GM19239 (cell line): Measurements from ENCODE around the gene ZNF366.

Experiments
- DNase-seq: peaks from one replicate; pipeline ENCODE4 v3.0.0; 2011; ENCODE audit warnings: low spot score; ENCODE audit not compliant: insufficient read length
- FAIRE-seq: peaks from 2 replicates; lab custom pipeline; 2011; peaks lifted over from hg19 to GRCh38; lab: Jason Lieb, UNC

Gene ZNF366

GRCh38 chr5:72498284-72498683 lies 8.9 kb downstream of the ZNF366 start:
- DNase-seq (no peak), FAIRE-seq (no peak)

DNA sequence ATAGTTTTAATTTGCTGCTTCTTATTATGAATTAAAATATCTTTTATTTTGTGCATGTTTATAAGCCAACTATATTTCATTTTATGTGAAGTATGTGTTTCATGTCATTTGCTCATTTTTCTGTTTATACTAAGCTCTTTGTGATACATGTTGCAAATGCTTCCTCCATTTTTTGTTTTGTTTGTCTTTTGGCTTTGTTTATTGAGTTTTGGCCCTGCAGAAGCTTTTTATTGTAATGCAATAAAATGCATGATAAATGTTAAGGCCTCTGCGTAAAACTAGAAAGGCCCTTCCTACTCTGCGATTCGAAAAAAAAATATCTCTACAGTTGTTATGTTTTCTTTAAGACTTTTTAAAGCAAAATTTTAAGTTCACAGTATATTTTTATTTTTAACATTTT lies 9.4 kb downstream of the ZNF366 start:
- DNase-seq (no peak), FAIRE-seq (no peak)

- DNase-seq (no peak), FAIRE-seq (no peak)
Measured at GRCh38 chr5:72495410-72495809, 11.8 kb downstream of the ZNF366 start.

DNA sequence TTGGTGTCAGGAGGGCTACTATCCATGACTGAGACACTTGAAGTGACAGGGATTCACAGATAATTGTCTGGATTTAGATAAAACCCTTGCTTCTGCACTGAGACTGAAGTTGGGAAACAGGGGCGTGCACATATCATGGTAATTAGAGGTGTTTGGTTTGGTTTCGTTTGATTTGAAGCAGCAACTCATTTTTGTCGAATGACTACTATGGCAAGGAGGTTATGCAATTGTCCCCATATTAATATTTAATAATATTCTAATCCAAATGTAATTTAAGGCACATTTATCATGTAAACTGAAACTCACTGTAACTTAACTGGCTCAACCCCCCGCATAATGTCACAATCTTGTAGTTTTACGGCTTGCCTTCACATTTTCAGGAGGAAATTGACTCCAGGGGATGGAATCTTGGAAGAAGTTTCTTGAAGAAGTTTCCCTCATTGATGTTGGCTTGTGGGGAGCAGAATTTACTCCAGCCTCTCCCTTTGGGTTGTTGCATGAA lies 12.5 kb downstream of the ZNF366 start:
- no peak for FAIRE-seq
- no peak for DNase-seq

- DNase-seq, result no peak
- FAIRE-seq, result no peak
Measured at GRCh38 chr5:72489536-72489935, 17.7 kb downstream of the ZNF366 start.

GRCh38 chr5:72488756-72489155 lies 18.5 kb downstream of the ZNF366 start:
- no peak for FAIRE-seq
- DNase-seq, result no peak

DNA sequence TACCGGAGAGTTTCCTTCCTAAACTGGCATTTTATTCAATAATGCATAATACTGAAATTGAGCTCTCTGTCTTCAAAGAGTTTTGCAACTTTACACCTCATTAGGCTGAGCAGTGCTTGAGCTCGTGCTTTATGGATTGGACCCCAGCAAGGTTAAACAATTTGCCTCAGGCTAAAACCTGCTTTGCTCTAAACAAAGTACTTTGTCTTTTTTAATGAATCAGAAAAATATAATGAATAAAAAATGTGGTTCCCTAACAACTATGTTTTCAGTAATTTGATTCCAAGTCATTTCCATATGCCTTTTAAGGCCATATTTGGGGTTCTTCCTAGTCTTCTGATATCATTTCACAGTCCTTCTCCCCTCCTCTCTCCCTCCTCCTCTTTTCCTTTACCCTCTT lies 20.0 kb downstream of the ZNF366 start:
- DNase-seq (no peak), FAIRE-seq (no peak)

- no peak for FAIRE-seq
- DNase-seq, result no peak
Measured at GRCh38 chr5:72486371-72486770, 20.8 kb downstream of the ZNF366 start.

DNA sequence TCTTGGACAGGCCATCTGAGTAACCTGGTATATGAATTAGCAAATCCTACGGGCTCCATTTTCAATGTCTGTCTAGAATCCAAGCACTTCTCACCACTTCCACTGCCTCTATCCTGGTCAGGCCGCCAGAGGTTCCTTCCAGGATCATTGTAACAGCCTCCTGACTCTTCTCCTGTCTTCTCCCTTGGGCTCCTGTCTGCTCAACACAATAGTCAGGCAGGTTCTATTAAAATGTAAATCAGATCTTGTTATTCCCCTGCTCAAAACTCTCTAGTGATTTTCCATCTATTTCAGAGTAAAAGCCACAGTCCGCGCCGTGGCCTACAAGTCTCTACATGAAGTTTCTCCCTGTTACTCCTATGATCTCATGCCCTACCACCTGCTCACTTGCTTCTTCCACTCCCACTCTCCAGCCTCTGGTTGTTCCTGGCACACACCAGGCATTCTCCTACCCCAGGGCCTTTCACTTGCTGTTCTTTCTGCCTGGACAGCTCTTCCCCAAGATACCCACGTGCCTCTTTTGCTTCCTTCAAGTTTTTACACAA lies 21.7 kb downstream of the ZNF366 start:
- DNase-seq (no peak), FAIRE-seq (no peak)

GRCh38 chr5:72482046-72482445 lies 25.2 kb downstream of the ZNF366 start:
- FAIRE-seq, result no peak
- no peak for DNase-seq

- DNase-seq (no peak), FAIRE-seq (no peak)
Measured at GRCh38 chr5:72480841-72481240, 26.4 kb downstream of the ZNF366 start.

DNA sequence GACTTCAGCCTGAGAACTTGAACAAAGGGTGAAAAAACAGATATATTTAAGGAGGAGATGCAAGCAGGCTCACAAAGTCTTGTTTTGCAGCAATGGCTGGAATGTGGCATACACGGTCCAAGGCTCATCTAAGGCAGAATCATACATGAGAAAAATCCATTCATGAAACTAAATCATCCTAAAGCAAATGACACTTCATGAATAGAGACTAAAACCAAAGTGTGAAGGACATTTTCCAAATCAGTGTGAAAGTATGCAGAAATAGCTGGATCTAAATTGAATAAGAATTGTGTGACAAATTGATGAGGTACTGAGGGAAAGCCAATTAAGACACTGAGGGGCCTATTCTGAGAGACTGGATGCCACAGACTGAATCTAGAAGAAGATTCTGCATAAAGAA lies 27.3 kb downstream of the ZNF366 start:
- DNase-seq (no peak), FAIRE-seq (no peak)

GRCh38 chr5:72478684-72479083 lies 28.5 kb downstream of the ZNF366 start:
- FAIRE-seq, result no peak
- DNase-seq, result no peak

DNA sequence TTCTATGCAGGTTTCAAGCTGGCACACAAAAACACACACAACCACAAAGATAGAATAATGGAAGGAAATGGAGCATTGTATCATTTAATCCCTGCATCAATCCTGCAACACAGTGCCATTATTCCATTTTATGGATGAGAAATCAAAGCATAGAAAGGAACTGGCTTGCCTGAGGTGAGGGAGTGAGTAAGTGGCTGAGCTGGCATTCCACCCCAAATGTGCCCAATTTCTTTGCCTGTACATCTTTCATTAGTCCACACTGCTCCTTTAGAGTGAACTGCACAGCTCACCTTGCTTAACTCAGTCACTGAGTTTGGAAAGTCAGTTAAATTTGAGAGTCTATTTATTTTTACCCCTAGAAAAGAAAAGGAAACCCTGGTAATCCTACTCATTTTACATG lies 28.9 kb downstream of the ZNF366 start:
- FAIRE-seq, result peak; percentile 21

DNA sequence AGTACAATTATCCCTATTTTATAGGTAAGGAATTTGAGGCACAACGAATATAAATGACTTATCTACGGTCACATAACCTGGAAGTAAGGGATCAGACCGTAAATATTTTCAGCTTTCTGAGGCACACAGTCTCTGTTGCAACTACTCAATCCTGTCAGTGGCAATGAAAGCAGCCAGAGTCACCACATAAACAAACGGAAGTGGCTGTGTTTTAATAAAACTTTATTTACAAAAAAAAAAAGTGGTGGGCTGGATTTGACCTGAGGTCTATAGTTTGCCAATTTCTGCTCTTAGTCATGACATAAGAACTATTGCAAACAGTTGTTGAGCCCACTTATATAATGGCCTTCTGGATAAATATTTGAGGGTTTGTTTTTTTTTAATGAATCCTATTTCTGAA lies 29.6 kb downstream of the ZNF366 start:
- no peak for FAIRE-seq
- DNase-seq, result no peak

More for the DNA sequence above, 28.9 kb downstream of the ZNF366 start:
- no peak for DNase-seq

GRCh38 chr5:72477176-72477575 lies 30.0 kb downstream of the ZNF366 start:
- no peak for DNase-seq
- FAIRE-seq, result peak; percentile 11

- FAIRE-seq (no peak), DNase-seq (no peak)
Measured at GRCh38 chr5:72476721-72477120, 30.5 kb downstream of the ZNF366 start.

DNA sequence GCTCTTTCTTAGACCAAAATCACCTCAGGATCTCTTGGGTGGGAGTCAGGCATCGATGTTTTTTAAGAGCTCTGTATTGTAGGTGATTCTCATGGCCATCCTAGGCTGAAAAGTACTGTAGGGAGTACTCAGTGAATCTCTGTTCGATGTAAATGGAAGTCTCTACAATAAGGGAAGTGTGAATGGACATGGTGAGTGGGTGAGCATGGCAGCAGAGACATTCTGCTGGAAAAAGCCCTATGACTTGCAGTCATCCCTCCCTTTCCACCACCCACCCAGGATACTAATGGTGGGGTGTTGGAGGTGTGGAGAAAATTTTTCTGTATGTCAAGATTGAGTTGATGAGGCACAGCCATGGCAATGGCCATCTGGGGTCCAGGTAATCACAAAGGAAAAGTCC lies 30.9 kb downstream of the ZNF366 start:
- no peak for FAIRE-seq
- DNase-seq, result no peak

DNA sequence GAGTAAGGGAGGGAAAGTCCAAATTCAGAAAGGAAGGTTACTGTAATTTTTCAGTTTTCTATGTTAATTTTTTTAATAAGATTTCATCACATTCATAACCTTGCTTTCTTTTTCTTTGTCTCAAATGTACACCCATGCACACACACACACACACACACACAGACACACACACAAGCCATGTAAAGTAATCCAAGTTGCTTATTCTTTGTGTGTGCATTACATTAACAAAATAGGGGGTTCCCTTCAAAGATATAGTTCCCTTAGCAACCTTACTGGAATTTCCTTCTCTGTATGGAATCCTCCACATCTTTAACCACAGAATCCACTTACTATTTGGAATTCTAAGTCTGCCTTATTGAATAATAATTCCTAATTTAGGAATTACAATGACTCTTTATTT lies 32.7 kb downstream of the ZNF366 start:
- no peak for DNase-seq
- FAIRE-seq, result no peak

DNA sequence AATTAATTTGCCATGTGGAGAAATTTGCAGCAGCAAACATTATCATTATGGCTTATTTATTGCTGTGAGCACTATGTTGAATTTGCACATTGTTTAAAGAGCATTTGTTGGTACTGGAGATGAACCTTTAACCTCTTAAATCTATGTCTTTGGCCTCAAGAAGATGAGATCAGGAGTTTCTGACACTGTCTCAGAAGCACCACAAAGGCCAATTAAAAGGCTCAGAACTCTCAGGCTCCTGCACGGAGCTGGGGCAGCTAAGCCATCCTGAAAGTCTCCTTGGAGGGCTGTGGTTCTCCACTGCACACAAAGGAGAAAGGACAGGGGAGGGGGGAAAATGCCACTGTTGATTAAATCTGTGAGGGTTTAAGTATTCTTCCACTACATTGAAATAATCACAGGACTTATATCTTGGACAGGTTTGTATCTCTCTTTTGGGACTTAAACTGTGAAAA lies 33.1 kb downstream of the ZNF366 start:
- no peak for DNase-seq
- peak; percentile 73 for FAIRE-seq

GRCh38 chr5:72472666-72473422 lies 34.4 kb downstream of the ZNF366 start:
- no peak for FAIRE-seq
- no peak for DNase-seq

DNA sequence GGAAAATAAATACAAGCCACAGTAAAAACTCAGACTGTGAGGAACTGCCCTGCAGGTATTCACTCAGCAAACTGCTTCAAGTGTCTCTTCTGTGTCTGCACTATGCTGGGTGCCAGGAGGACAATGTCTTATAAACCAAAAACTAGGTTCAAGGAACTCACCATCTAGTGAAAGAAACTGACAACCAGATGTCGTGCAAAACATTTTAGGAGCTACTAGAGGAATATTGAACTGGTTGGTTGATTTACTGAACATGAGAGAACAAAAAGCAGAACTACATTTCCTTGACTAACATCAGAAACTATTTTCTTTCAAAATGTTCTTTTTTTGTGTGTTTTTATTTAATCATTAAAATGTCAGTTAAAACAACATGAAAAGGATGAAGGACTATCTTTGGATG lies 35.2 kb downstream of the ZNF366 start:
- no peak for DNase-seq
- peak; percentile 82 for FAIRE-seq
